GM23248 (cell line): ENCODE results near the gene LRBA.

Source experiments
- EZH2 ChIP-seq: fragments of 200-600 bp; sonication (generic); IDR thresholded peaks from 2 replicates; pipeline ENCODE4 v1.6.1; 2018; ENCODE audit warnings: antibody characterized with exemption, mild to moderate bottlenecking; ENCODE audit not compliant: insufficient read depth, poor library complexity, severe bottlenecking
- EZH2phosphoT487 ChIP-seq: fragments of 200-600 bp; sonication (generic); IDR thresholded peaks from 2 replicates; pipeline ENCODE4 v1.6.1; 2018; ENCODE audit warnings: antibody characterized with exemption, moderate library complexity, mild to moderate bottlenecking, low read depth; ENCODE audit not compliant: insufficient read depth

- TF ChIP-seq EZH2 (no peak), EZH2phosphoT487 (no peak)
These were observed 193.4 kb downstream of the LRBA start for GRCh38 chr4:150821641-150822040.
